Sigmoid colon (tissue), 7 donors: ENCODE results near the gene LRRC31. TPM values are rescaled to one million over a fixed set of nuclear protein-coding genes. Genes with fewer than 3 reads are reported as not detected.

Experiments
- DNase-seq: peaks from one replicate; pipeline ENCODE4 v3.0.0-alpha.2; 2019
- H3K27ac ChIP-seq, 4 donors: fragments of 200-600 bp; sonication (generic); one replicate each; pipeline ENCODE4 v1.5.1; 2016 to 2019; ENCODE audit warnings: mild to moderate bottlenecking in 1 of 4
- H3K27me3 ChIP-seq, 3 donors: fragments of 200-600 bp; sonication (generic); one replicate each; pipeline ENCODE4 v1.5.1; 2019; ENCODE audit warnings: mild to moderate bottlenecking in 1 of 3
- H3K36me3 ChIP-seq, 4 donors: fragments of 200-600 bp; sonication (generic); one replicate each; pipeline ENCODE4 v1.5.1; 2016 to 2019
- H3K4me1 ChIP-seq, 4 donors: fragments of 200-600 bp; sonication (generic); one replicate each; pipeline ENCODE4 v1.5.1; 2017 to 2019
- H3K4me3 ChIP-seq, 4 donors: fragments of 200-600 bp; sonication (generic); one replicate each; pipeline ENCODE4 v1.5.1; 2017 to 2019; ENCODE audit warnings: mild to moderate bottlenecking in 2 of 4, moderate library complexity in 1 of 4
- H3K9me3 ChIP-seq, 4 donors: fragments of 200-600 bp in 3 of 4; sonication (generic) in 3 of 4; one replicate each; pipeline versions ENCODE4 v1.5.1 to v1.6.1; 2013 to 2019
- EP300 ChIP-seq, 4 donors: sonication (generic); formaldehyde crosslinking; IDR thresholded peaks; one replicate each; pipeline ENCODE4 v1.6.1; 2017; ENCODE audit warnings: antibody characterized with exemption in 4 of 4
- POLR2A ChIP-seq, 2 donors: fragments of 450-650 bp; IDR thresholded peaks; one replicate each; pipeline ENCODE4 v1.6.1; 2016; ENCODE audit warnings: antibody characterized with exemption in 2 of 2, mild to moderate bottlenecking in 2 of 2, moderate library complexity in 2 of 2
- POLR2AphosphoS5 ChIP-seq, 4 donors: sonication (generic); formaldehyde crosslinking; IDR thresholded peaks; one replicate each; pipeline ENCODE4 v1.6.1; 2017; ENCODE audit warnings: antibody characterized with exemption in 4 of 4
- WGBS, 2 donors: extraction: QIAGEN DNeasy Blood & Tissue Kit; methylation state at CpG; one replicate each; pipeline ENCODE4 v1.1.7; 2013; 5-methylcytosine and 5-hydroxymethylcytosine counted together
- intact Hi-C: fragments of 100-400 bp; cut with DNase I; formaldehyde crosslinking; loops from one replicate; pipeline ENCODE4 v1.15.1; 2023
- polyA plus RNA-seq, 3 donors: library from polyadenylated mRNA; stranded (reverse); fragments of 200-250 nt; gene quantifications; one replicate each; pipeline ENCODE4 v1.2.3, GENCODE V29; 2013
- total RNA-seq, 4 donors: library from RNA; depleted of rRNA; stranded (reverse); fragments of >200 nt; gene quantifications; one replicate each; pipeline ENCODE4 v1.1.0, GENCODE V29; 2016
- TF ChIP-seq, protein P1 (sequence below), 4 experiments: fragments of 450-650 bp in 3 of 4; fragments of 200-600 bp in 1 of 4; IDR thresholded peaks; one replicate each; pipeline ENCODE4 v1.5.1; 2016 to 2019; ENCODE audit warnings: antibody characterized with exemption in 4 of 4, mild to moderate bottlenecking in 3 of 4, moderate library complexity in 2 of 4
- donor health status: healthy with polysubstance abuse.
- donor health status: Bipolar disorder and iron deficiency.
- donor health status: healthy.

The LRRC31 gene
- total and polyA plus RNA-seq, 7 donors: 0.36 to 81.1 (median 31.2) TPM; not detected in 3

DNA sequence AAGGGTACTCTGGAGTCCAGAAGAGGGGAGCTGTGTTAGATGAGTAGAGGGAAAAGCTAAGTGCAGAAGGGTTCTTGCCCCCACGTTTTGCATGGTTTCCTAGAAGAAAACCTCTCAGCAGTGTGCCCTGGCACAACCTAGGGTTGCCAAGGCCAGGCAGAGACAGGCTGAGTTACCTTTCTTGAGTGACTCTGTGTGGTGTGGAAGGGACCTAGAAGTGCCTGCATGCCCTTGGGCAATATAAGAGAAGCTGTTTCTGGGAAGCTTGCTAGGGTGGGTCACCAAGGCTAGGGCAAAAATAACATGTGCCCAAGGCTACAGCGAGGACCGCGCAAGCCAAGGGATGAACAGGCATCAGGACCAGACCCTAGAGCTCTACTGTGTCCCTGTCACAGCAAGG is 38.2 kb upstream of the LRRC31 start:
- Histone ChIP-seq H3K4me3 (no peak overlapping the region), H3K27me3 (no peaks in the 10 kb centered on the region), H3K27ac (no peak overlapping the region), H3K9me3 (peaks cover 0 to 2% (median 0%) of the 10 kb centered on the region in 4 donors), H3K4me1 (peaks cover 0 to 6% (median 0%) of the 10 kb centered on the region in 4 donors), H3K36me3 (no peaks in the 10 kb centered on the region)
- no peak for DNase-seq
- 93 to 95% methylated on average over 4 of the region's 4 CpGs for WGBS, 2 donors
- intact Hi-C loops: no loop called here
- TF ChIP-seq EP300 (IDR thresholded peaks at IDR 0.05): no peak
- TF ChIP-seq POLR2A (IDR thresholded peaks at IDR 0.05): no peak
- no peak for TF ChIP-seq POLR2AphosphoS5 (IDR thresholded peaks at IDR 0.05)
- TF ChIP-seq, protein P1, sequence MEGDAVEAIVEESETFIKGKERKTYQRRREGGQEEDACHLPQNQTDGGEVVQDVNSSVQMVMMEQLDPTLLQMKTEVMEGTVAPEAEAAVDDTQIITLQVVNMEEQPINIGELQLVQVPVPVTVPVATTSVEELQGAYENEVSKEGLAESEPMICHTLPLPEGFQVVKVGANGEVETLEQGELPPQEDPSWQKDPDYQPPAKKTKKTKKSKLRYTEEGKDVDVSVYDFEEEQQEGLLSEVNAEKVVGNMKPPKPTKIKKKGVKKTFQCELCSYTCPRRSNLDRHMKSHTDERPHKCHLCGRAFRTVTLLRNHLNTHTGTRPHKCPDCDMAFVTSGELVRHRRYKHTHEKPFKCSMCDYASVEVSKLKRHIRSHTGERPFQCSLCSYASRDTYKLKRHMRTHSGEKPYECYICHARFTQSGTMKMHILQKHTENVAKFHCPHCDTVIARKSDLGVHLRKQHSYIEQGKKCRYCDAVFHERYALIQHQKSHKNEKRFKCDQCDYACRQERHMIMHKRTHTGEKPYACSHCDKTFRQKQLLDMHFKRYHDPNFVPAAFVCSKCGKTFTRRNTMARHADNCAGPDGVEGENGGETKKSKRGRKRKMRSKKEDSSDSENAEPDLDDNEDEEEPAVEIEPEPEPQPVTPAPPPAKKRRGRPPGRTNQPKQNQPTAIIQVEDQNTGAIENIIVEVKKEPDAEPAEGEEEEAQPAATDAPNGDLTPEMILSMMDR (IDR thresholded peaks at IDR 0.05): no peak

DNA sequence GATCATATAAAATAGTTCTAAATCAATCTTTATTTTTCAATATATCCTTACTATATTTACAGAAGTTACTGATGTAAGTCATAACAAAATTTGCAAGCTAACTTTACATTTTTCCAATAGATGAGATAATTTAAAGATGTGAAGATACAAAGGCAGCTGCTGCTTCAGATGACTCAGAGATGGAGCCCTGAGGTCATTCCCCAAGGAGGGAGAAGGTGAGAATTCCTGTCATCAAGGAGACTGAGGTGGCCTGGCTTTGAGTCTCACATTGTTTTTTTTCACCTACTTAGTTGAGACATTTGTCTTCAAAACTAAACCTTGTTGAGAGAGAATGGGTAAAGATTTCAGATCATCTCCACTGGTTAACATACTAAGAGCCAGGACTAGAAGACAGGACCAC is 37.7 kb upstream of the LRRC31 start:
- Histone ChIP-seq H3K4me3 (no peak overlapping the region), H3K9me3 (peaks cover 0 to 3% (median 0%) of the 10 kb centered on the region in 4 donors), H3K4me1 (peaks cover 0 to 6% (median 0%) of the 10 kb centered on the region in 4 donors), H3K27ac (no peak overlapping the region), H3K27me3 (no peaks in the 10 kb centered on the region), H3K36me3 (no peaks in the 10 kb centered on the region)
- DNase-seq: no peak
- no peak for TF ChIP-seq POLR2A (IDR thresholded peaks at IDR 0.05)
- TF ChIP-seq EP300 (IDR thresholded peaks at IDR 0.05): no peak
- no peak for TF ChIP-seq POLR2AphosphoS5 (IDR thresholded peaks at IDR 0.05)
- TF ChIP-seq, protein P1 (IDR thresholded peaks at IDR 0.05): no peak
- intact Hi-C loops: no loop called here

DNA sequence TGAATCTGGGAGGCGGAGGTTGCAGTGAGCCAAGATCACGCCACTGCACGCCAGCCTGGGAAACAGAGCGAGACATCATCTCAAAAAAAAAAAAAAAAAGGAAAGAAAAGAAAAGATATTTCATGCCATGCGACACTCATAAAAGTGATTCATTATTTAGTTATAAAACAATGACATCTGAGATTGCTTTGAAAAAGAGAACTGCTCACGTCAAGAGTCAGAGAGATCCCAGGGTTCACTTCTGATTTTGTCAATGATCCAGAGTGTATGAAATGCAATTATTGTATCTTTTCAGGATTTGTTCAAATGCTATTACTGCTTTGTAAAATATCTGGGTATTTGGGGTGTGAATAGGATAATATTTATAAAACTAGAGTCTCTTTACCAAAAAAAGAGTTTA is 35.7 kb upstream of the LRRC31 start:
- Histone ChIP-seq H3K4me1 (peaks cover 0 to 6% (median 0%) of the 10 kb centered on the region in 4 donors), H3K27ac (no peak overlapping the region), H3K36me3 (no peaks in the 10 kb centered on the region), H3K27me3 (no peaks in the 10 kb centered on the region), H3K4me3 (no peak overlapping the region), H3K9me3 (peaks cover 0 to 11% (median 3%) of the 10 kb centered on the region in 4 donors)
- 51 to 67% methylated on average over 6 of the region's 6 CpGs for WGBS, 2 donors
- intact Hi-C loops: no loop called here
- no peak for DNase-seq
- no peak for TF ChIP-seq POLR2A (IDR thresholded peaks at IDR 0.05)
- TF ChIP-seq, protein P1 (IDR thresholded peaks at IDR 0.05): no peak
- no peak for TF ChIP-seq POLR2AphosphoS5 (IDR thresholded peaks at IDR 0.05)

- H3K27me3 ChIP-seq: no peaks in the 10 kb centered on the region
- H3K4me3 ChIP-seq: no peak overlapping the region
- no peak for DNase-seq
- 92 to 99% methylated on average over 1 of the region's 1 CpG for WGBS, 2 donors
- H3K36me3 ChIP-seq: no peaks in the 10 kb centered on the region
- TF ChIP-seq POLR2AphosphoS5 (IDR thresholded peaks at IDR 0.05): no peak
- TF ChIP-seq EP300 (IDR thresholded peaks at IDR 0.05): no peak
- TF ChIP-seq, protein P1 (IDR thresholded peaks at IDR 0.05): no peak
- TF ChIP-seq POLR2A (IDR thresholded peaks at IDR 0.05): no peak
- H3K27ac ChIP-seq: no peak overlapping the region
- H3K9me3 ChIP-seq: peaks cover 0 to 11% (median 3%) of the 10 kb centered on the region in 4 donors
- intact Hi-C loops: no loop called here
- peaks cover 0 to 6% (median 0%) of the 10 kb centered on the region in 4 donors for H3K4me1 ChIP-seq
These were observed 31.7 kb upstream of the LRRC31 start for GRCh38 chr3:169901453-169901852.

DNA sequence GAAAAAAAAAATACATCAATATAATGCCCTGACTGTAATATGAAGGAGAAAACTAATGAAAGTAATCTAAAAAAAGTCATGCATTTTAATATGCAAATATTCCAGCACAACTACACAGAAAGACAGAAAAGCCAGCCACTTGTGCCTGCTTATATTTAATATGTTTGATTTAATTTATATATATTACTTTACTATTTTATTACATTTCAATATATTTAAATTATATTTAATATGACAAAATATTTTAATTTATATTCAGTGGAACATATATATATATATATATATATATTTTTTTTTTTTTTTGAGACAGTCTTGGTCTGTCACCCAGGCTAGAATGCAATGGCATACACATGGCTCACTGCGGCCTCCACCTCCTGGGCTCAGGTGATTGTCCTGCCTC is 27.5 kb upstream of the LRRC31 start:
- Histone ChIP-seq H3K27ac (no peak overlapping the region), H3K9me3 (peaks cover 0 to 8% (median 3%) of the 10 kb centered on the region in 4 donors), H3K4me1 (no peaks in the 10 kb centered on the region), H3K27me3 (no peaks in the 10 kb centered on the region), H3K4me3 (no peak overlapping the region), H3K36me3 (no peaks in the 10 kb centered on the region)
- WGBS, 2 donors: 96 to 98% methylated on average over 1 of the region's 1 CpG
- DNase-seq: no peak
- intact Hi-C loops: no loop called here
- no peak for TF ChIP-seq EP300 (IDR thresholded peaks at IDR 0.05)
- TF ChIP-seq, protein P1 (IDR thresholded peaks at IDR 0.05): no peak
- no peak for TF ChIP-seq POLR2A (IDR thresholded peaks at IDR 0.05)
- no peak for TF ChIP-seq POLR2AphosphoS5 (IDR thresholded peaks at IDR 0.05)
